ENCODE results near the gene SPATA17. TPM values are rescaled to one million over a fixed set of nuclear protein-coding genes. Genes with fewer than 3 reads are reported as not detected.

Gene SPATA17
- total and polyA plus RNA-seq, 2 experiments from 2014 or later, result 1.2 to 3.5 TPM

DNA sequence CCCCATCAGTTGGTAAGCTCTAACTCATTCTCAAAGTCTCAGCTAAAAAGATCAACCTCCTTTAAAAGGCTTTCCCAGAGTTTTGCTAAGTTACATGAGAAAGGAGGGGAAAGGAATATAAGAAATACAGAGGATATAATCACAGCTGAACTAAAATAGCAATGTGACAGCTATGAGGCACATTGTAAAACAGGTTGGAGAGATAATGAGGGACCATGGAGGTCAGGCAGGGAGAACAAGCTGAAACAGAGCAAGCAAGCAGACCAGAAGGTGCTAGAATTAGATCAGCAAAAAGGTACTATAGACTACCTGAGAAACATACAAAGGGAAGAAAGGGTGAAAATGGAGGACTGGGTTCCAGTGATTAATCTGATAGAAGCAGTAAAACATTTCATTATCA, 28.8 kb upstream of the SPATA17 start (continued):
- TF ChIP-seq, protein P1, sequence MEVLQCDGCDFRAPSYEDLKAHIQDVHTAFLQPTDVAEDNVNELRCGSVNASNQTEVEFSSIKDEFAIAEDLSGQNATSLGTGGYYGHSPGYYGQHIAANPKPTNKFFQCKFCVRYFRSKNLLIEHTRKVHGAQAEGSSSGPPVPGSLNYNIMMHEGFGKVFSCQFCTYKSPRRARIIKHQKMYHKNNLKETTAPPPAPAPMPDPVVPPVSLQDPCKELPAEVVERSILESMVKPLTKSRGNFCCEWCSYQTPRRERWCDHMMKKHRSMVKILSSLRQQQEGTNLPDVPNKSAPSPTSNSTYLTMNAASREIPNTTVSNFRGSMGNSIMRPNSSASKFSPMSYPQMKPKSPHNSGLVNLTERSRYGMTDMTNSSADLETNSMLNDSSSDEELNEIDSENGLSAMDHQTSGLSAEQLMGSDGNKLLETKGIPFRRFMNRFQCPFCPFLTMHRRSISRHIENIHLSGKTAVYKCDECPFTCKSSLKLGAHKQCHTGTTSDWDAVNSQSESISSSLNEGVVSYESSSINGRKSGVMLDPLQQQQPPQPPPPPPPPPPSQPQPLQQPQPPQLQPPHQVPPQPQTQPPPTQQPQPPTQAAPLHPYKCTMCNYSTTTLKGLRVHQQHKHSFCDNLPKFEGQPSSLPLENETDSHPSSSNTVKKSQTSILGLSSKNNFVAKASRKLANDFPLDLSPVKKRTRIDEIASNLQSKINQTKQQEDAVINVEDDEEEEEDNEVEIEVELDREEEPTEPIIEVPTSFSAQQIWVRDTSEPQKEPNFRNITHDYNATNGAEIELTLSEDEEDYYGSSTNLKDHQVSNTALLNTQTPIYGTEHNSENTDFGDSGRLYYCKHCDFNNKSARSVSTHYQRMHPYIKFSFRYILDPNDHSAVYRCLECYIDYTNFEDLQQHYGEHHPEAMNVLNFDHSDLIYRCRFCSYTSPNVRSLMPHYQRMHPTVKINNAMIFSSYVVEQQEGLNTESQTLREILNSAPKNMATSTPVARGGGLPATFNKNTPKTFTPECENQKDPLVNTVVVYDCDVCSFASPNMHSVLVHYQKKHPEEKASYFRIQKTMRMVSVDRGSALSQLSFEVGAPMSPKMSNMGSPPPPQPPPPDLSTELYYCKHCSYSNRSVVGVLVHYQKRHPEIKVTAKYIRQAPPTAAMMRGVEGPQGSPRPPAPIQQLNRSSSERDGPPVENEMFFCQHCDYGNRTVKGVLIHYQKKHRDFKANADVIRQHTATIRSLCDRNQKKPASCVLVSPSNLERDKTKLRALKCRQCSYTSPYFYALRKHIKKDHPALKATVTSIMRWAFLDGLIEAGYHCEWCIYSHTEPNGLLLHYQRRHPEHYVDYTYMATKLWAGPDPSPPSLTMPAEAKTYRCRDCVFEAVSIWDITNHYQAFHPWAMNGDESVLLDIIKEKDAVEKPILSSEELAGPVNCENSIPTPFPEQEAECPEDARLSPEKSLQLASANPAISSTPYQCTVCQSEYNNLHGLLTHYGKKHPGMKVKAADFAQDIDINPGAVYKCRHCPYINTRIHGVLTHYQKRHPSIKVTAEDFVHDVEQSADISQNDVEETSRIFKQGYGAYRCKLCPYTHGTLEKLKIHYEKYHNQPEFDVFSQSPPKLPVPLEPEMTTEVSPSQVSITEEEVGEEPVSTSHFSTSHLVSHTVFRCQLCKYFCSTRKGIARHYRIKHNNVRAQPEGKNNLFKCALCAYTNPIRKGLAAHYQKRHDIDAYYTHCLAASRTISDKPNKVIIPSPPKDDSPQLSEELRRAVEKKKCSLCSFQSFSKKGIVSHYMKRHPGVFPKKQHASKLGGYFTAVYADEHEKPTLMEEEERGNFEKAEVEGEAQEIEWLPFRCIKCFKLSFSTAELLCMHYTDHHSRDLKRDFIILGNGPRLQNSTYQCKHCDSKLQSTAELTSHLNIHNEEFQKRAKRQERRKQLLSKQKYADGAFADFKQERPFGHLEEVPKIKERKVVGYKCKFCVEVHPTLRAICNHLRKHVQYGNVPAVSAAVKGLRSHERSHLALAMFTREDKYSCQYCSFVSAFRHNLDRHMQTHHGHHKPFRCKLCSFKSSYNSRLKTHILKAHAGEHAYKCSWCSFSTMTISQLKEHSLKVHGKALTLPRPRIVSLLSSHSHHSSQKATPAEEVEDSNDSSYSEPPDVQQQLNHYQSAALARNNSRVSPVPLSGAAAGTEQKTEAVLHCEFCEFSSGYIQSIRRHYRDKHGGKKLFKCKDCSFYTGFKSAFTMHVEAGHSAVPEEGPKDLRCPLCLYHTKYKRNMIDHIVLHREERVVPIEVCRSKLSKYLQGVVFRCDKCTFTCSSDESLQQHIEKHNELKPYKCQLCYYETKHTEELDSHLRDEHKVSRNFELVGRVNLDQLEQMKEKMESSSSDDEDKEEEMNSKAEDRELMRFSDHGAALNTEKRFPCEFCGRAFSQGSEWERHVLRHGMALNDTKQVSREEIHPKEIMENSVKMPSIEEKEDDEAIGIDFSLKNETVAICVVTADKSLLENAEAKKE (CRISPR knock-in tag; IDR thresholded peaks at IDR 0.05), result no peak

DNA sequence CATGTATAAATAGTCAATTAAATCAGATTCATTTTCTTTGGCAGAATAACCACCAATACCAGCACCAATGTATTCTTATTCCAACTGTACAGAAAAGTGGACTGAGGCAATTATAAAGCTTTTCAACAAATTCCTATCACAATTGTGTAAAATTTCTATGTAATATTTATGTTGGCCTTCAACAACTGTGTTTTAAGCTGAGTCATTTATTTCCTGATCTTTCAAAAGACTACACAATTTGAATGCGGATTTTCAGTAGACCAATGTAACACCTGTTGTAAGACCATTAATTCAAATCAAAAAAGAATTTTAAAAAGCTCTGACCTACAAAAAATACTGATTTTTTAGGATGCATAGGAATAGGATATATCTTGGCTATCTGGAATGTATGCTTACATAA, 25.8 kb upstream of the SPATA17 start:
- Mint-ChIP-seq H3K4me3 (no peak overlapping the region), H3K36me3 (ENCODE audit: low read depth) (peaks cover 3% of the 10 kb centered on the region; the same call in 1 of the 3 replicates), H3K4me1 (no peaks in the 10 kb centered on the region), H3K27me3 (ENCODE audit: insufficient read depth, low read depth, poor library complexity) (peaks cover 2% of the 10 kb centered on the region), H3K9me3 (no peaks in the 10 kb centered on the region), H3K27ac (no peak overlapping the region)
- Histone ChIP-seq H3K27ac (ENCODE audit: low read depth) (no peak overlapping the region), H3K4me3 (no peak overlapping the region), H3K9me2 (ENCODE audit: insufficient read depth) (no peaks in the 10 kb centered on the region), H3K36me3 (ENCODE audit: insufficient read depth) (no peaks in the 10 kb centered on the region), H3K4me2 (no peak overlapping the region), H3K4me1 (ENCODE audit: insufficient read depth) (no peaks in the 10 kb centered on the region), H3K79me2 (replicated peaks; ENCODE audit: insufficient read depth) (0 out of 2 replicates have a peak, but pooled peaks cover 4% of the 10 kb centered on the region), H2AFZ (no peak overlapping the region), H3K27me3 (ENCODE audit: insufficient read depth) (no peaks in the 10 kb centered on the region), H3F3A (replicated peaks; ENCODE audit: low read depth) (no peaks in the 10 kb centered on the region), H4K20me1 (replicated peaks; ENCODE audit: insufficient read depth) (no peaks in the 10 kb centered on the region; the same call in 1 of the 2 replicates)
- DNase-seq (ENCODE audit: low spot score) (no peak), ATAC-seq (no peak)
- TF ChIP-seq, protein P2, sequence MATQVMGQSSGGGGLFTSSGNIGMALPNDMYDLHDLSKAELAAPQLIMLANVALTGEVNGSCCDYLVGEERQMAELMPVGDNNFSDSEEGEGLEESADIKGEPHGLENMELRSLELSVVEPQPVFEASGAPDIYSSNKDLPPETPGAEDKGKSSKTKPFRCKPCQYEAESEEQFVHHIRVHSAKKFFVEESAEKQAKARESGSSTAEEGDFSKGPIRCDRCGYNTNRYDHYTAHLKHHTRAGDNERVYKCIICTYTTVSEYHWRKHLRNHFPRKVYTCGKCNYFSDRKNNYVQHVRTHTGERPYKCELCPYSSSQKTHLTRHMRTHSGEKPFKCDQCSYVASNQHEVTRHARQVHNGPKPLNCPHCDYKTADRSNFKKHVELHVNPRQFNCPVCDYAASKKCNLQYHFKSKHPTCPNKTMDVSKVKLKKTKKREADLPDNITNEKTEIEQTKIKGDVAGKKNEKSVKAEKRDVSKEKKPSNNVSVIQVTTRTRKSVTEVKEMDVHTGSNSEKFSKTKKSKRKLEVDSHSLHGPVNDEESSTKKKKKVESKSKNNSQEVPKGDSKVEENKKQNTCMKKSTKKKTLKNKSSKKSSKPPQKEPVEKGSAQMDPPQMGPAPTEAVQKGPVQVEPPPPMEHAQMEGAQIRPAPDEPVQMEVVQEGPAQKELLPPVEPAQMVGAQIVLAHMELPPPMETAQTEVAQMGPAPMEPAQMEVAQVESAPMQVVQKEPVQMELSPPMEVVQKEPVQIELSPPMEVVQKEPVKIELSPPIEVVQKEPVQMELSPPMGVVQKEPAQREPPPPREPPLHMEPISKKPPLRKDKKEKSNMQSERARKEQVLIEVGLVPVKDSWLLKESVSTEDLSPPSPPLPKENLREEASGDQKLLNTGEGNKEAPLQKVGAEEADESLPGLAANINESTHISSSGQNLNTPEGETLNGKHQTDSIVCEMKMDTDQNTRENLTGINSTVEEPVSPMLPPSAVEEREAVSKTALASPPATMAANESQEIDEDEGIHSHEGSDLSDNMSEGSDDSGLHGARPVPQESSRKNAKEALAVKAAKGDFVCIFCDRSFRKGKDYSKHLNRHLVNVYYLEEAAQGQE (IDR thresholded peaks at IDR 0.05; ENCODE audit: unreplicated experiment), result no peak
- TF ChIP-seq NANOG (IDR thresholded peaks at IDR 0.05; ENCODE audit: borderline replicate concordance) (no peak), CREB1 (CRISPR knock-in tag; IDR thresholded peaks at IDR 0.05; ENCODE audit: low read depth) (no peak)
- TF ChIP-seq, protein P3, sequence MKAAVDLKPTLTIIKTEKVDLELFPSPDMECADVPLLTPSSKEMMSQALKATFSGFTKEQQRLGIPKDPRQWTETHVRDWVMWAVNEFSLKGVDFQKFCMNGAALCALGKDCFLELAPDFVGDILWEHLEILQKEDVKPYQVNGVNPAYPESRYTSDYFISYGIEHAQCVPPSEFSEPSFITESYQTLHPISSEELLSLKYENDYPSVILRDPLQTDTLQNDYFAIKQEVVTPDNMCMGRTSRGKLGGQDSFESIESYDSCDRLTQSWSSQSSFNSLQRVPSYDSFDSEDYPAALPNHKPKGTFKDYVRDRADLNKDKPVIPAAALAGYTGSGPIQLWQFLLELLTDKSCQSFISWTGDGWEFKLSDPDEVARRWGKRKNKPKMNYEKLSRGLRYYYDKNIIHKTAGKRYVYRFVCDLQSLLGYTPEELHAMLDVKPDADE (IDR thresholded peaks at IDR 0.05), result no peak
